Lower leg skin (tissue), 3 donors: ENCODE measurements around the gene DGAT2.

Experiments used
- CTCF ChIP-seq, 3 donors: fragments of 450-650 bp; IDR thresholded peaks; one replicate each; pipeline ENCODE4 v1.5.1; 2016; ENCODE audit warnings: antibody characterized with exemption in 3 of 3, mild to moderate bottlenecking in 3 of 3, moderate library complexity in 2 of 3
- POLR2A ChIP-seq, 2 donors: fragments of 450-650 bp; IDR thresholded peaks; one replicate each; pipeline ENCODE4 v1.6.1; 2016 to 2017; ENCODE audit warnings: antibody characterized with exemption in 2 of 2, mild to moderate bottlenecking in 1 of 2, moderate library complexity in 1 of 2

- TF ChIP-seq CTCF (IDR thresholded peaks at IDR 0.05) (no peak), POLR2A (IDR thresholded peaks at IDR 0.05) (no peak)
Measured at GRCh38 chr11:75721852-75722668, 46.5 kb upstream of the DGAT2 start.
